Measurements from ENCODE around the gene FABP3.

The FABP3 gene

DNA sequence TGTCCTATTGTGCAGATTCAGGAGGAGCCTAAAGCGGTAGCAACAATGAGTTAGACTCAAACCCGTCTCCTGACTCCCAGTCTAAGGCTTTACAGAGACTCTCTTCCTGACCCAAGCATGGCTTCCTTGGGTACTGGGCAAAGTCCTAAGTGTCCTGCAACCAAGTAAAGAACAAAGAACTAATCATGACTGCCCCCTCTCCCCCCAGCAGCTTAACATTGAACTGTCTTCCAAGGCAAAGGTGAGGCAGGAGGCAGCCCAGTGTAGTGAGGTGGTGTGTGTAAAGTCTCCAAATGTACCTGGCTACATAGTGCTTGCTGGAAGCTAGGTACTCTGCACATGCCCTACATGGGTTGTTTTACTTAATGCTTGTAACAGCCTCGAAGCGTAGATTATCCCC lies 2.3 kb downstream of the FABP3 start:
- H3K9me2 ChIP-seq (ENCODE audit: low read depth, low read length): no peaks in the 10 kb centered on the region
- peaks cover 3% of the 10 kb centered on the region for H3K36me3 ChIP-seq (ENCODE audit: insufficient read depth, low read length)
- no peaks in the 10 kb centered on the region for H3F3A ChIP-seq (ENCODE audit: insufficient read depth, low read length)
- no peak for TF ChIP-seq EZH2 (IDR thresholded peaks at IDR 0.05; ENCODE audit: borderline replicate concordance, low read length)
- TF ChIP-seq, protein P1, sequence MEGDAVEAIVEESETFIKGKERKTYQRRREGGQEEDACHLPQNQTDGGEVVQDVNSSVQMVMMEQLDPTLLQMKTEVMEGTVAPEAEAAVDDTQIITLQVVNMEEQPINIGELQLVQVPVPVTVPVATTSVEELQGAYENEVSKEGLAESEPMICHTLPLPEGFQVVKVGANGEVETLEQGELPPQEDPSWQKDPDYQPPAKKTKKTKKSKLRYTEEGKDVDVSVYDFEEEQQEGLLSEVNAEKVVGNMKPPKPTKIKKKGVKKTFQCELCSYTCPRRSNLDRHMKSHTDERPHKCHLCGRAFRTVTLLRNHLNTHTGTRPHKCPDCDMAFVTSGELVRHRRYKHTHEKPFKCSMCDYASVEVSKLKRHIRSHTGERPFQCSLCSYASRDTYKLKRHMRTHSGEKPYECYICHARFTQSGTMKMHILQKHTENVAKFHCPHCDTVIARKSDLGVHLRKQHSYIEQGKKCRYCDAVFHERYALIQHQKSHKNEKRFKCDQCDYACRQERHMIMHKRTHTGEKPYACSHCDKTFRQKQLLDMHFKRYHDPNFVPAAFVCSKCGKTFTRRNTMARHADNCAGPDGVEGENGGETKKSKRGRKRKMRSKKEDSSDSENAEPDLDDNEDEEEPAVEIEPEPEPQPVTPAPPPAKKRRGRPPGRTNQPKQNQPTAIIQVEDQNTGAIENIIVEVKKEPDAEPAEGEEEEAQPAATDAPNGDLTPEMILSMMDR (IDR thresholded peaks at IDR 0.05; ENCODE audit: low read length): no peak
- H2AFZ ChIP-seq (ENCODE audit: low read length): no peak overlapping the region
- H3K4me3 ChIP-seq (ENCODE audit: low read depth, low read length, poor library complexity, severe bottlenecking): no peak overlapping the region
- no peaks in the 10 kb centered on the region for H3K79me2 ChIP-seq (ENCODE audit: insufficient read depth, low read length)
- H3K27me3 ChIP-seq (ENCODE audit: insufficient read depth, low read length): no peaks in the 10 kb centered on the region
- H3K4me1 ChIP-seq (ENCODE audit: insufficient read depth, low read length, severe bottlenecking): peaks cover 8% of the 10 kb centered on the region
- H4K20me1 ChIP-seq (ENCODE audit: insufficient read depth, low read length): no peaks in the 10 kb centered on the region
- H3K9ac ChIP-seq (ENCODE audit: low read length): no peak overlapping the region
- no peaks in the 10 kb centered on the region for H3K9me3 ChIP-seq (ENCODE audit: low read length)
- no peak overlapping the region for H3K27ac ChIP-seq (ENCODE audit: low read depth, low read length, poor library complexity, severe bottlenecking)
- no peak overlapping the region for H3K4me2 ChIP-seq (ENCODE audit: low read length)

DNA sequence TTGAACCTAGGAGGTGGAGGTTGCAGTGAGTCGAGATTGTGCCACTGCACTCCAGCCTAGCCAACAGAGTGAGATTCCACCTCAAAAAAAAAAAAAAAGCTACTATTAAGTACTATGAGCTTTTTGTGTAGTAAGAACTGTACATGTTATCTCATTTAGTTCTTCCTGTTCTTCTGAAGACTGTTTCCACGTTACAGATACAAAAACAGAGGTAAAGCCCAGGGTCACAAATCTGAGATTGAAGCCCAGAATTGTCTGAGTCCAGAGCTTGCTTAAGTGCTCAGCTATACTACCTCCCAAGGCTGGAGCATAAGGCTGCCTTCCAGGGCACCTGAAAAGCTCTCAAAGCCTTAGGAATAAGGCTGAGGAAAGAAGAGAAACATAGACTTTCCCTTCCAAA lies 2.9 kb downstream of the FABP3 start:
- Histone ChIP-seq H2AFZ (ENCODE audit: low read length) (no peak overlapping the region), H3K9me3 (ENCODE audit: low read length) (no peaks in the 10 kb centered on the region), H3K79me2 (ENCODE audit: insufficient read depth, low read length) (no peaks in the 10 kb centered on the region), H3K9ac (ENCODE audit: low read length) (no peak overlapping the region), H3K4me1 (ENCODE audit: insufficient read depth, low read length, severe bottlenecking) (peaks cover 8% of the 10 kb centered on the region), H3K36me3 (ENCODE audit: insufficient read depth, low read length) (peaks cover 9% of the 10 kb centered on the region), H4K20me1 (ENCODE audit: insufficient read depth, low read length) (no peaks in the 10 kb centered on the region), H3K4me2 (ENCODE audit: low read length) (no peak overlapping the region), H3K27ac (ENCODE audit: low read depth, low read length, poor library complexity, severe bottlenecking) (no peak overlapping the region), H3F3A (ENCODE audit: insufficient read depth, low read length) (no peaks in the 10 kb centered on the region), H3K27me3 (ENCODE audit: insufficient read depth, low read length) (no peaks in the 10 kb centered on the region), H3K9me2 (ENCODE audit: low read depth, low read length) (no peaks in the 10 kb centered on the region), H3K4me3 (ENCODE audit: low read depth, low read length, poor library complexity, severe bottlenecking) (no peak overlapping the region)
- TF ChIP-seq EZH2 (IDR thresholded peaks at IDR 0.05; ENCODE audit: borderline replicate concordance, low read length): no peak

DNA sequence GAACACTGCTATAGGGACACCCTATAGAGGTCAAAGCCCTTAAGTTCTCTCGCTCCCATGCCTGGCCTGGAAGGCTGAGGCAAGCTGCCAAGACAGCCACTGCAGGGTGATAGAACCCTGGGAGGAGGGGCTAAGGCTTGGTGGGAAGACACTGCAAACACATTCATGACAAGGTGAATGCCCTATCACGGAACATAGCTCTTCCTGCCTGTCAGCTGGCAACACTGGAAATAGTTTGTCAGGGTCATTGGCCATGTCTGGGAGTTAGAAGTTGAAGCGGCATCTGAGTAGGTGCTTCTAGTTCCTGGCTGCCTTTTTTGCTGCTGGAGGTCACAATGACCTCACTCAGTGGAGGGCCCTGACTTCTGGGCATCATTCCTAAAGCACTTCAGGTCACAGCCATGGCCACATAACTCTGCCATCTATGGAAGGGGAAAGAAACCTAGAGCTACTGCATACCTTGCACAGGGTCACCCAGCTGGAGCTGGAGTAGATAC lies 4.2 kb downstream of the FABP3 start:
- Histone ChIP-seq H3K4me2 (ENCODE audit: low read length) (no peak overlapping the region), H3K4me3 (ENCODE audit: low read depth, low read length, poor library complexity, severe bottlenecking) (no peak overlapping the region), H3K9me2 (ENCODE audit: low read depth, low read length) (no peaks in the 10 kb centered on the region), H3K4me1 (ENCODE audit: insufficient read depth, low read length, severe bottlenecking) (peaks cover 8% of the 10 kb centered on the region), H3K27me3 (ENCODE audit: insufficient read depth, low read length) (no peaks in the 10 kb centered on the region), H4K20me1 (ENCODE audit: insufficient read depth, low read length) (no peaks in the 10 kb centered on the region), H2AFZ (ENCODE audit: low read length) (no peak overlapping the region), H3K79me2 (ENCODE audit: insufficient read depth, low read length) (no peaks in the 10 kb centered on the region), H3K36me3 (ENCODE audit: insufficient read depth, low read length) (peaks cover 22% of the 10 kb centered on the region), H3K9me3 (ENCODE audit: low read length) (no peaks in the 10 kb centered on the region), H3K27ac (ENCODE audit: low read depth, low read length, poor library complexity, severe bottlenecking) (no peak overlapping the region), H3F3A (ENCODE audit: insufficient read depth, low read length) (no peaks in the 10 kb centered on the region), H3K9ac (ENCODE audit: low read length) (no peak overlapping the region)
- TF ChIP-seq, protein P1 (IDR thresholded peaks at IDR 0.05; ENCODE audit: low read length): no peak
- TF ChIP-seq EZH2 (IDR thresholded peaks at IDR 0.05; ENCODE audit: borderline replicate concordance, low read length): no peak

DNA sequence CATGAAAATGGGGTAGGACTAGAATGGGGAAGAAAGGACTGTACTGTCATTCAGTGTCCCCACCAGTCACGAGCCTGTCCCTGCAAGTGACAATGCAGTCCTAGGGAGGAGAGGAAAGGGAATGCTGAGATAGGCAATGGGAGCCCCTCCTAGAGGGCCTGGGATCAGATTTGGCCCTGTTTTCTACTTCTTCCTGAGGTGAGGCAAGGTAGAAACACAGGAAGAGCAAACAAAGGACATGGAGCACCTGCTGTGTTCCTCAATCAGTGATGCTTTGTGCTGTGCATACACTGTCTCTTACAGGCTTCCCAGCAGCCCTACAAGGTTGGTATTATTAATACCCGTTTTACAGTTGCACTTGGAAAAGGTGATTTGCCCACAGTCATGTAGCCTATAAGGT lies 6.1 kb downstream of the FABP3 start:
- H3F3A ChIP-seq (ENCODE audit: insufficient read depth, low read length): no peaks in the 10 kb centered on the region
- H3K4me1 ChIP-seq (ENCODE audit: insufficient read depth, low read length, severe bottlenecking): no peaks in the 10 kb centered on the region
- H3K36me3 ChIP-seq (ENCODE audit: insufficient read depth, low read length): peaks cover 22% of the 10 kb centered on the region
- H3K27me3 ChIP-seq (ENCODE audit: insufficient read depth, low read length): no peaks in the 10 kb centered on the region
- H3K27ac ChIP-seq (ENCODE audit: low read depth, low read length, poor library complexity, severe bottlenecking): no peak overlapping the region
- no peak overlapping the region for H3K4me3 ChIP-seq (ENCODE audit: low read depth, low read length, poor library complexity, severe bottlenecking)
- H3K9me2 ChIP-seq (ENCODE audit: low read depth, low read length): no peaks in the 10 kb centered on the region
- no peak overlapping the region for H3K4me2 ChIP-seq (ENCODE audit: low read length)
- H3K9ac ChIP-seq (ENCODE audit: low read length): no peak overlapping the region
- H2AFZ ChIP-seq (ENCODE audit: low read length): no peak overlapping the region
- TF ChIP-seq, protein P1 (IDR thresholded peaks at IDR 0.05; ENCODE audit: low read length): no peak
- no peak for TF ChIP-seq EZH2 (IDR thresholded peaks at IDR 0.05; ENCODE audit: borderline replicate concordance, low read length)
- H3K9me3 ChIP-seq (ENCODE audit: low read length): no peaks in the 10 kb centered on the region
- H3K79me2 ChIP-seq (ENCODE audit: insufficient read depth, low read length): no peaks in the 10 kb centered on the region
- H4K20me1 ChIP-seq (ENCODE audit: insufficient read depth, low read length): no peaks in the 10 kb centered on the region
